Stimulated activated CD4-positive, alpha-beta T cell treated with anti-CD3 and anti-CD28 coated beads, TNF-alpha, amount 100 ng/mL, for 4 hours (primary cell): ENCODE results near the gene VENTX.

Experiments
- DNase-seq, 3 experiments: peaks; one replicate each; pipeline ENCODE4 v3.0.0-alpha.2; 2020; ENCODE audit warnings: low read depth in 3 of 3

The VENTX gene

DNA sequence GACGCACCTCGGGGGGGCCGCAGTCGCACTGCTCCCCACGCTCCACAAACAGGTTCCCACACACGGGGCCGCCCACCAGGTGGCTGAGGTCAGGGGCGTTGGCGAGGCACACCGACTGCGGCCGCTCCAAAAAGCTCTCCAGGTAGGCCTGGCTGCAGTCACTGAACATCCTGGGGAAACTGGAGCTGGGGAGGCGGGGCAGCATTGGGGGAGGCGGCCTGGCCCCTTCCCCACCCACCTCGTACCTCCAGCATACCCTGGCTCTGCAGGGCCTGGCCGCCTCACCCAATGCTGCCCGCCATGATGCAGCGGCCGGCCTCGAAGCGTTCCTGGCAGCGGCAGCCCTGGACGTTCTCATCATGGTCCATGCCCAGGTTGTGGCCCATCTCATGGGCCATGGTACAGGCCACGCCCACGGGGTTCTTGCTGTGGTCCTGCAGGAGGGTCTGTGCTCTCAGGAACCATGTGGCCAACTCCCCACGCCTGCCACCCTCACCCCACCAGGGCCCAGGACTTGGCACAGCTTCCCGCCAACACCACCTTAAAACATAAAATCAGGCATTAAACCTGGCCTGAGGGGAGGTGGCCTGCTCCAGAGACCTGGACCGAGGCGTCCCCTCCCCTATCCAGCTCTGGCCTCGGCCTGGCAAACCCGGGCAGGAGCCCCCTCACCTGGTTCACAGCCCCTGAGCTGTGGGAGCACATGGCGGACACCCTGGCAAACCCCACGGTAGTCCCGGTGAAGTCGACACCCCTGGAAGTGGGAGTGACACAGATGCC, 34.1 kb downstream of the VENTX start:
- no peak for DNase-seq

DNA sequence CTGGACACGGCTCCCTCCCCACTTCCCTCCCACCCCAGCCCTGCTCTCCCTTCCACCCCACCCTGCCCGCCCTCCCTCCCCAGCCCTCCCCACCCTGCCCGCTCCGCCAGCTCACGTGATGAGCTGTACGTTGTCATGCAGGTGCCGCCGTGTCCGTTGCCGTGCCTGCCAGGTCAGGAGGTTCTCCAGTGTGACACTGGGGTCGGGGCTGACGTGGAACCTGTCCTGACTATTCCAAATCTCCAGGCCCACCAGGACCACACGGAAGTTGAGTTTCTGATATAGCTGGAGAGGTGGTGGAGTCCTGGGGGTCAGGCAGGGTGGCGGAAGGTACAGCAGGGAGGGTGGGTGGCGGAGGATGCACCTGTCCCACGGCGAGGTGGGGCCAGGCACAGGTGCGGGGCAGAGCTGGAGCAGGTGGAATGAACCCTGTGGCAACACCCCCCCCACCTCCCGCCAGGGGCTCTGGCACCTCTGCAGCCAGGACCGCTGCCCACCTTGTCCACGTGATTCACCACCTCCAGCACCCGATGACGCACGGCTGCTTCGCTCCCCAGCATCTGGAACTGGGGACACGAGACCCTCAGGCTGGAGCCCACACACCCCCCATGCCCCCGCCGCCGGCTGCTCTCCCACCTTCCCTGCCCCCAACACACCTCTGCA, 34.8 kb downstream of the VENTX start:
- DNase-seq = no peak

- no peak for DNase-seq
These were observed 35.3 kb downstream of the VENTX start for GRCh38 chr10:133272964-133273420.

GRCh38 chr10:133273534-133274143, 36.0 kb downstream of the VENTX start:
- DNase-seq = no peak

GRCh38 chr10:133274751-133275683, 37.4 kb downstream of the VENTX start:
- peak; percentile 69 to 80 (median 71) for DNase-seq

GRCh38 chr10:133275684-133276092, 38.0 kb downstream of the VENTX start:
- no peak for DNase-seq

DNA sequence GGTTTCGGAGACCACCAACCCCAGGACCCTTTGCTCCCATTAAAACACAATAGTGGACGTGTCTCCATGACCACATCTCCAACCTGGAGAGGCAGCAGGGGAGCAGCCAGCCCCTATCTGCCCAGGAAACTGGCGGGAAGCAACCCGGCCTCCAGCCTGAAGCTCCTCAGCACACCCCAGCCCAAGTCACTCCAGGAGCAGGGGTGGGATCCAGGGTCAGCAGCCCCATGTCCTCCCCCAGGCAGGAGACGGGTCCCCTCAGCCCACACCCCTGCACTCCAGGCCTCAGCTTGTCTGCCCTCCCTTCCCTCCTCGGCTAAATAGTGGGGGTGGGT, 38.4 kb downstream of the VENTX start:
- no peak for DNase-seq

GRCh38 chr10:133276435-133277201, 39.0 kb downstream of the VENTX start, which contains the start of gene ADAM8:
Gene ADAM8 (minus strand): TSS chr10:133276868. CDS start chr10:133276817, 51 bp downstream.
- peak; percentile 41 to 53 (median 50) for DNase-seq

- no peak for DNase-seq
These were observed 39.8 kb downstream of the VENTX start for GRCh38 chr10:133277277-133277992.

DNA sequence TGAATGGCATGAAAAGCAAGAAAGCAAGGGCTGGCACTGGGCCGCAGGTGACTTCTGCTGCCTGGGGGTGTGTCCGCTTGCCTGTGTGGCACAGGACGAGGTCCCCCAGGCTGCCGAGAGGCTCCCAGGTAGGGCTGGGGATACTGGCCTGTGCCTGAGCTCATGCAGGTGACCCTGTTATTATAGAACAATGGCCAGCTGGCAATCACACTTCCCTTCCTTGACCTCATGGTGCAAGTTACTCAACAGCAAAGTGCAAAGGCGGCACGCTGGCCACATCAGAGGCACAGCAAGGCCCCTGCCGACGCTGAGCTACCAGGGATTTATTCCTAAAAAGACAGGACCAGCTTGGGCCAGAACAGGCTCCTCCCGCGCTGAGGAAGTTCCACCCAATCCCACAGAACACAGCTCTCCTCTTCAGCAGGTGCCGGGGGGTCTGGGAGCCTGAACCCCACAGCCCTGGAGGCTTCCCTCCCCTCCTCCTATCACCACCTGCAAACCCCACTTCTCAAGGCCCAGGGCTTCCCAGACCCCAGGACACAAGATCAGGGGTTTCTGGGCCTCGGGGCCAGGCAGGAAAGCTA, 40.4 kb downstream of the VENTX start:
- no peak for DNase-seq

- peak in 1 of 3 experiments; percentile 36 for DNase-seq
These were observed 41.1 kb downstream of the VENTX start for GRCh38 chr10:133278577-133279265.

DNA sequence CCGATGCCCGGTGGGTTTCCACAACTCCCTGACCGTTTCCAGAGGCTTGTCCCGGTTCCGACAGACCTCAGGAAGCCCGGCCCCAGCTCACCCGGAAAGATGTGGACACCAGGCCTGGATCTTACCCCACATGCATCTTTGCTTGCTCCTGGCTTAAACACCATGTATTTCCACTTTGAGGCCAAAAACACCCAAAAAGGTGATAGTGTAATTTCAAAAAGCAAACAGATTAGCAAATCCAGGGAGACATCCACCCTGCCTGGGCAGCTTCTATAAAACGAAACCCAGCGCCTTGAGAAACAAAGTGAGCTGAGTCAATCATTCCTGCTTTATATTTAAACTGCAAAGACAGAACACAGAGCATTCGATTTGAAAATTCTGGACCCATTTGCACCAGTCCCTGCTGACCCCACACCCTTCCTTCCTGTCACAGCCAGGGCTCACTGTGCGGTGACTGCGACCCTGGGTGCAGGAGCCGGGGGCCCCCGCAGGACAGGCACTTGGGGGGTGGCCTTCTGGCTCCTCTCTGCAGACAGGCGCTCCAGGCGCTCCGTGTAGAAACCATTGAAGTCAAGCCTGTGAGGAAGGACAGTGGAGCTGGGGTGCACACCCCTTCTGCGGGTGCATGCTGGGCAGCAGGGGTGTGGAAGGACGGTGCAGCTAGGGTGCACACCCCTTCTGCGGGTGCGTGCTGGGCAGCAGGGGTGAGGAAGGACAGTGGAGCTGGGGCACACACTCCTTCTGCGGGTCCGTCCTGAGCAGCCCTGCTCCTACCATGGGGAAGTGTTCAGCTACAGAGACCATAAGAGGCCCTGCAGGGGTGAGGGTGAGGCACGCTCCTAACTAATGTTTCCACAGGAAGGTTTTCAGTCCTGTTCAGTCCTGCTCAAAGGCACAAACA, 41.9 kb downstream of the VENTX start:
- DNase-seq = no peak

- DNase-seq = no peak
These were observed 42.9 kb downstream of the VENTX start for GRCh38 chr10:133280391-133281059.

- DNase-seq = no peak
These were observed 43.4 kb downstream of the VENTX start for GRCh38 chr10:133281084-133281483.

DNA sequence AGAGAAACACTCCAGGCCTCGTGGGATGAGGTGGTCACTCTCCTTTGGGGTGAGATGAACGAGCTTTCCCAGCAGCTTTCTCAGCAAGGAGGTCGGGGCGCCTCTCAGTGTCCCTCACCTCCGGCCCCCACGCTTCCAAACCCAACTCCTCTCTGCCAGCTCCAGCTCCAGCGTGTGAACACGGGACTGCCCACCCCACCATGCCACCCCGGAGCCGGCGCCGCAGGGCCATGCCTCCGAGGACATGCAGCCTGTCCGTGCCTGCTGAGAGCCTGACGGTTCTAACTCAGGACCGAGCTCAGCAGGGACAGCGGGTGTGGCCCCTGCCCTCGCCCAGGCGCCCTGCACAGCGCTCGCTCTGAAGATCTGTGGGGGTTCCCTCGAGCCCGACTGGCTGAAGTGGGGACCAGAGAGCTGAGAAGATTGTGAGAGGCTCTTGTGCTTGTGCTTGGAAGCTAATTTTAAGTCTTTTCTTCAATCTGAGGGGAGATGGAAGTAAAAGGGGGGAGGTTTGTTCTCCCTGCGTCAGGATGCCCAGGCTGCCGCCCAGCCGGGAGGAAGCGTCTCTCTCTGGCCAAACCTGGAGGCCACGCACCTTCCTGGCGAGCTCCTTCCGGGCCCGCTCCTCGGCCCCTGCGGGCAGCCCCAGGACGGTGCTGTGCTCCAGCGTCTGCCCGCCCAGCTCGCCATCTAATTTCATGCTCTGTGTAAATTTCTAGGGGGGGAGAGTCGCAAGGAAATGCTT, 44.1 kb downstream of the VENTX start:
- no peak for DNase-seq

DNA sequence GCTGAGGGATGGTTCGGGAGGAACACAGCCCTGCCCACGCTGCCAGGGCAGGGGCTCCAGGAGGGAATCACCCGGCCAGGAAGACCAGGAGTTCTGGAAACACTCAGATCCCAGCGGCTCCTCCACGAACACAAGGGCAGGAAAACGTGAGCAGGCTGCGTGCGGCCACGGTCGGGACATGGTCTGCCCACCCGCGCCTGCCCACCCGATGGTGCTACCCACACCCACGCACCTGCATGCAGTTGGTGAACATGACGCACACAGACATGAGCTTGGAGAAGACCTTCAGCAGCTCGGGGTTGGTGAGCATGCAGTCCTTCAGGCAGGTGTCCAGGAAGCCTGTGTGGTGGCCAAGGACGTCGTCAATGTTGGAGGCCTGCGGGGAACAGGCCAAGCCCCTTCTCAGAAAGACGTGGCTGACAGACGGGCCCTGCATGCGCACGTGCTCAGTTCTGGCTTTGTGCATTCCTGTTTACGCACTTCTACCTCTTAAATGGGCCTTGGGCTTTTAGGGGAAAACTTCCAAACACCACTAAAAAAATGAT, 45.3 kb downstream of the VENTX start:
- DNase-seq = no peak

DNA sequence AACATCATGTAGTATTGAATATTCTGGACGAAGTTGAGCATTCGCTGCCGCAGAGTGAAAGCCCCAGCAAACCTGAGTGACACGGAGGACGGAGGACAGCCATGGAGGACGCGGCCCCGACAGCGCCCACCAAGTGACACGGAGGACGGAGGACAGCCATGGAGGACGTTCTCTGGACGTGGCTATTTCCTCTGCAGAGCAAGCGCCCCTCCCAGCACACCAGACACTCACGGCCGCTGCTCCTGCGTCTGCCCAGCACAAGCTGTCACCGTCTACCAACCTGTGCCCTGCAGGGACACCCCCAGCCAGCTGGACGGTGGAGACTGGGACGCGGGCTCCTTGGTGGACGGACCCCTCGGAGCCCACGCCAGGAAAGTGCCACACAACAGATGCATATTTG, 46.3 kb downstream of the VENTX start:
- DNase-seq = no peak
